Stimulated activated CD8-positive, alpha-beta memory T cell treated with anti-CD3 and anti-CD28 coated beads, Interleukin-7, amount 100 ng/mL, for 48 hours (primary cell): ENCODE data around the gene KRTAP12-3.
"Not testable (repeated sequence)": the region's sequence is repeated elsewhere in the genome, so short reads cannot be mapped to it uniquely, and the experiment has no call there.

ENCODE experiments used
- DNase-seq, 2 donors: peaks; one replicate each; pipeline ENCODE4 v3.0.0-alpha.2; 2020; ENCODE audit warnings: low read depth in 1 of 2; ENCODE audit errors: extremely low read depth in 1 of 2

Gene KRTAP12-3

DNA sequence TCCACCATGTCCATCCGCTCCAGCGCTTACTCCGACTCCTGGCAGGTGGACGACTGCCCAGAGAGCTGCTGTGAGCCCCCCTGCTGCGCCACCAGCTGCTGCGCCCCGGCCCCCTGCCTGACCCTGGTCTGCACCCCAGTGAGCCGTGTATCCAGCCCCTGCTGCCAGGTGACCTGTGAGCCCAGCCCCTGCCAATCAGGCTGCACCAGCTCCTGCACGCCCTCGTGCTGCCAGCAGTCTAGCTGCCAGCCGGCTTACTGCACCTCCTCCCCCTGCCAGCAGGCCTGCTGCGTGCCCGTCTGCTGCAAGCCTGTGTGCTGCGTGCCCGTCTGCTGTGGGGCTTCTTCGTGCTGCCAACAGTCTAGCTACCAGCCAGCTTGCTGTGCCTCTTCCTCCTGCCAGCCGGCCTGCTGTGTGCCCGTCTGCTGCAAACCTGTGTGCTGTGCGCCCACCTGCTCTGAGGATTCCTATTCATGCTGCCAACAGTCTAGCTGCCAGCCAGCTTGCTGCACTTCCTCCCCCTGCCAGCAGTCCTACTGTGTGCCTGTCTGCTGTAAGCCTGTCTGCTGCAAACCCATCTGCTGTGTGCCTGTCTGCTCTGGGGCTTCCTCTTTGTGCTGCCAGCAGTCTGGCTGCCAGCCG is 30.4 kb upstream of the KRTAP12-3 start:
- not testable (repeated sequence) for DNase-seq

DNA sequence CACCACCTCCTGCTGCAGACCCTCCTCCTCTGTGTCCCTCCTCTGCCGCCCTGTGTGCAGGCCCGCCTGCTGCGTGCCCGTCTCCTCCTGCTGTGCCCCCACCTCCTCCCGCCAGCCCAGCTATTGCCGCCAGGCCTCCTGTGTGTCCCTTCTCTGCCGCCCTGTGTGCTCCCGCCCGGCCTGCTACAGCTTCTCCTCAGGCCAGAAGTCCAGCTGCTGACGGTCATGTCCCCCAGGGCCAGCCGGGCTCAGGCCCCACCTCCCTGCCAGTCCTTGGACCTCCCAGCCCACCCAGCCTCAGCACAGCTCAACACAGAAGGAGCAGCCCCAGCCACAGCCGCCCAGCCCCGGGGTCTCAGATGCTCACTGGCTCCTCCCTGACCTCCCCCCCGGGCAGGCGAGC is 29.9 kb upstream of the KRTAP12-3 start:
- not testable (repeated sequence) for DNase-seq

DNA sequence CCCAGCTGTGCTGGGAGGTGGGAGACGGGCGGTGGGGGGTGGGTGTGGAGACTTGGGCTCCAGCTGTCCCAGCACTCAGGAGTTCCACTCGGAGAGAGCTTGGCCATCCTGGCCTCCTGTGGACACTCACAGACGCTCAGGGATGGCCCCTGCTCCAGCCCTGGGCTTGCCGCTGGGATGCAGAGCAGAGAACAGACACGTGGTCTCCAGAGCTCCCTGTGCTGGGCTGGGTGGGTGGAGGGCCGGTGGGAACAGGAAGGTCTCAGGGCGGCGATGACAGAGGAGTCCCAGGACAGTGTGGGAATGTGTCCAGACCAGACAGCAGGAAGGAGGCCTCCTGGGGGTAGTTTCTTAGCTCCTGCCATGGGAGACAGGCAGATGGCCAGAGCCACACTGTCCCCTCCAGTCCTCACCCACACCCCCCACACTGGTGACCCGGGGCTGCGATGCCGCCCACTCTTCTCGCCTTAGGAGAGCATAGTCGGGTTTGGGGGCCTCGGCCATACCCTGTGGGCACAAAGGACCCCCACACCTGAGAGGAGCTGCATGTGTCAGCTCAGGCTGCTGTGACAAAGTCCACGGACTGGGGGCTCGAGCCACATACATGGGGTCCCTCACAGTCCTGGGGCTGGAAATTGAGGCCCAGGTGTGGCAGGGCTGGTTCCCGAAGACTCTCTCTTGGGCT is 28.9 kb upstream of the KRTAP12-3 start:
- no peak for DNase-seq

DNA sequence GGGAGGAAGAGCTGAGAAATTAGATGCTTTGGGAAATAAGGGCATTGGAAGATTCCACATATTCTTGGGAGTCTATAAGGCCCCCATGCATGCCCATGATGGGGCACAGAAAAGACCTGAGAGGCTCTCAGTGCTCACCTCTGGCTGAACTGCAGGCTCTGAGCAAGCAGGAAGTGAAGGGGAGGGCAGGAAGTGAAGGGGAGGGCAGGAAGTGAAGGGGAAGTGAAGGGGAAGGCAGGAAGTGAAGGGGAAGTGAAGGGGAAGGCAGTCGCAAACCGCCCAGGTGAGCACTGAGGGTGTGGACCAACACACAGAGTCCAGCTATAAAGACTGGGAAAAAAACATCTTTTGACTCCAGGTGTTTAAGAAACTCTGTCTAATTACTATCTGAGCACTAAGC is 27.3 kb upstream of the KRTAP12-3 start:
- DNase-seq: no peak

DNA sequence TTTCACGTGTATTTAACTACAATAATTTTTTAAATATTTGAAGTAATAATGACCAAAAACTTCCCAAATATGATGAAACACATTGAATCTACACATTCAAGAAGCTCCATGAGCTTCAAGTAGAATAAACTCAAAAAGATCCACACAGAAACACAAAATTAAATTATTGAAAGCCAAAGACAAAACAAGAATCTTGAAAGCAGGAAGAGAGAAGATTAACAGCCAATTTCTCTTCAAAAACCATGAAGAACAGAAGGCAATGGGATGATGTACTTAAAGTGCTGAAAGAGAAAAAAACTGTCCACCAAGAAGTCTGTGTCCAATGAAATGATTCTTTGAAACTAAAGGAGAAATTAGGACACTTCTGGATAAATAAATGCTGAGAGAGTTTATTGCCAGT is 25.7 kb upstream of the KRTAP12-3 start:
- no peak for DNase-seq

DNA sequence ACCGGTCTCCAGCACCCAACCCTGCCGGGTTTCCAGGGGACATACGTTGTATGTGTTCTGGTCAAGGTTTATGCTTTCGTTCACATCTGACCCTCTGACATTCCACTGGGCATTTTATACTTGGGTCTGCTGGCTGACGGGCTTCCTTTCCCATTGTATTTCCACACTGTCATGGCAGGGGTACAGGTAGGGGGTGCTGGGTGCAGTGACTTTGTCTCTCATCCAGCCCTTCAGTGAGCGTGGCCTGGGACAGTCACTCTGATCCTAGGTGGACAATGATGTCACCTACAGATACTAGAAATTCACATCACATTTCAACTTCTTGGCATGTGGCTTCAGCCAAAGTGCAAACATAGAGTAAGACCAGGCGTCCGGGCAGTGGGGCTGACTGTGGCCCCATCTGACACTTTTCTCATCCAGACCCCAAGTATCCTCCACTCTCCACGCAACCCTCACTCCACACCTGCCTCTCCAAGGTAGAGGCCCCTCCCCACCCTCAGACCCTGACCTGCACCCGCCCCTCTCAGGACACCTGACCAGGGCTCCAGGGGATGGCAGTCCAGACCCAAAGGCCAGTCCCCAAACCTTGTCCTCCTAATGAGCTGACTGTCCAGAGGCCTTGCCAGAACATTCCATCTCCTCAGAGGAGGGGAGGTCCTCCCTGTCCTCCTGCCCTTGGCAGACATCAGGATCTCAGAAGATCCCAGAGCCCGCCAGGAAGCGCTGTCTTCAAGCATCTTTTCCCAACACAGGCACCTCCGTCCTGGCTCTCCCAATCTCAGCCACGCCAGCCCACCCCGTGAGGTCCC is 21.3 kb upstream of the KRTAP12-3 start:
- no peak for DNase-seq

DNA sequence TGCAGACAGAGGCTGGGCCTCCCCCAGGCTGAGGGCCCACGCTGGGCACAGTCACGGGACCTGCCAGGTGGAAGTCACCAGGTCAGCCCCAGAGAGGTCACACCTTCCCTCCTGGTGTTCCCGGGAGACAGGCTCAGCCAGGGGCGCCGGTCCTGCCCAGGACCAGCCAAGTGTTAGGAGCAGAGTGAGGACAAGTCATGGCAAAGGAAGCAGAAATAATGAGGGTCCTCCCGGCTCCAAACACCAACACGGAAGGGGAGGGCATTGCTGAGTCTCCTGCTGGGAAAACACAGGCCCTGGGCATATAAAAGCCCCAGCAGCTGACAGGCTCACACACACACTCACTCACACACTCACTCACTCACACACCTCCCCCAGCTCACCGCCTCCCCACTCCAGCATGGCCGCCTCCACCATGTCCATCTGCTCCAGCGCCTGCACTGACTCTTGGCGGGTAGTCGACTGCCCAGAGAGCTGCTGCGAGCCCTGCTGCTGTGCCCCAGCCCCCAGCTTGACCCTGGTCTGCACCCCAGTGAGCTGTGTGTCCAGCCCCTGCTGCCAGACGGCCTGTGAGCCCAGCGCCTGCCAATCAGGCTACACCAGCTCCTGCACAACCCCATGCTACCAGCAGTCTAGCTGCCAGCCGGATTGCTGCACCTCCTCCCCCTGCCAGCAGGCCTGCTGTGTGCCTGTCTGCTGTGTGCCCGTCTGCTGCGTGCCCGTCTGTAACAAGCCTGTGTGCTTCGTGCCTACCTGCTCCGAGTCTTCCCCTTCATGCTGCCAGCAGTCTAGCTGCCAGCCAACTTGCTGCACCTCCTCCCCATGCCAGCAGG is 20.5 kb upstream of the KRTAP12-3 start, which contains the start of gene KRTAP10-10:
Gene KRTAP10-10, plus strand, starts transcription at position 339 of the 833 bp plus-strand sequence. Its CDS starts 62 bp downstream, at position 401.
- DNase-seq: no peak

DNA sequence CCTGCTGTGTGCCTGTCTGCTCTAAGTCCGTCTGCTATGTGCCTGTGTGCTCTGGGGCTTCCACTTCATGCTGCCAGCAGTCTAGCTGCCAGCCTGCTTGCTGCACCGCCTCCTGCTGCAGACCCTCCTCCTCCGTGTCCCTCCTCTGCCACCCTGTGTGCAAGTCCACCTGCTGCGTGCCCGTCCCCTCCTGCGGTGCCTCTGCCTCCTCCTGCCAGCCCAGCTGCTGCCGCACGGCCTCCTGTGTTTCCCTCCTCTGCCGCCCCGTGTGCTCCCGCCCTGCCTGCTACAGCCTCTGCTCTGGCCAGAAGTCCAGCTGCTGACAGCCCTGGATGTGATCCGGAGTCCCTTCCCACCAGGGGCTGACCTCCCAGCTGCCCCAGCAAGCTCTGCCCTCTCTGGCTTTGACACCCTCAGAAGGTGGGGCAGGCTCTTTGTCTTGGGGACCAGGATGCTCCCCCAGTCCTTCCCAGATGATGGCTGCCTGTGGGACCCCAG is 19.8 kb upstream of the KRTAP12-3 start:
- not testable (repeated sequence) for DNase-seq

DNA sequence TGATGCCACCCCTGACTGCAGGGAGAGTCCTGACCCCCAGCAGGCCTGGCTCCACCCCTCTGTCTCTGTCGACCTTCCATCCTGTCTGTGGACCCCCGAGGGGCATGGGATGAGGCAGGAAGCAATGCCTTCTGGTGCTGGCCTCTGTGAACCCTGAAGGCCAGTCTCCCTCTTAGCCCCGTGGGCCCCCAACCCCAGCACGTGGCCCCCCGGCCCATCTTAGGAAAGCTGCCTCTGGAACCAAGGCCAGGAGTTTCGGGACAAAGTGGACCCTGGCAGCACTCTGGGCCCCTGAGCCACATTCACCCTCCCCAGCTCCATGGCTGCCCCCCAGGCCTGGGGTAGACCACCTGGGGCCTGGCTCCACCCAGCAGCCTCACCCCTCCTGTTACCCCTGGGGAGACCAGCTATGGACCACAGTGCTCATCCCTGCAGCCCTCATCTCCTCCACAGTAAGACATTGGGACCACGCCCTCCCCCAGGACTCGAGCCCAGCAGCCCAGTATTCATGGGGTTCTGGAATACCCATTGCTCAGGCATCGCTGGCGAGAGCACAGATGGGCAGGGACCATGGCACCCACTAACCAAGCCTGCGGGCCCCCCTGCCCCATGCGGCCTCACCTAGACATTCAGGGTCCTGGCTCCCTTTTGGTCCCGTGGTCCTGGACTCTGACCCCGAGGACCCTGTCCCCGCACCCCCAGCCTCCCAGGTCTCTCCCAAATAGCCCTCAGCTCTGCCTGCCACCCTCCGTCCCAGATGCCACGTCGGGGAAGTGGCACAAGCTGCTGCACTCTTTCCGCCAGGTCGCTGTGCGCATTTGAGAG is 19.0 kb upstream of the KRTAP12-3 start:
- not testable (repeated sequence) for DNase-seq

DNA sequence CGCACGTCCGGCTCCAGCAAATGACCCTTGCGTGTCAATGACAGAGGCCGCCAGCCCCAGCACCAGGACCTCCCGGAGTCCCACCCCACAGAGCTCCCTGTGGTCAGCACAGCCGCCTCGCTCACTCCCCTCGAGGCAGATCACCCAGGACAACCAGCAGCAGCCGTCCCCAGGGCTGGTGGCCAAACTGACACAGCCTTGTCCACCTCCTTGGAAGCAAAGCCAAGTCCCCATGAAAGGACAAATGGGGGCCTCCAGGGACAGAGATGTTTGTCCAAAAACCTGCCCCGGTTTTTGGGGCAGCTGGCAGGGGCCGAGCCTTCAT is 18.4 kb upstream of the KRTAP12-3 start:
- DNase-seq: no peak

DNA sequence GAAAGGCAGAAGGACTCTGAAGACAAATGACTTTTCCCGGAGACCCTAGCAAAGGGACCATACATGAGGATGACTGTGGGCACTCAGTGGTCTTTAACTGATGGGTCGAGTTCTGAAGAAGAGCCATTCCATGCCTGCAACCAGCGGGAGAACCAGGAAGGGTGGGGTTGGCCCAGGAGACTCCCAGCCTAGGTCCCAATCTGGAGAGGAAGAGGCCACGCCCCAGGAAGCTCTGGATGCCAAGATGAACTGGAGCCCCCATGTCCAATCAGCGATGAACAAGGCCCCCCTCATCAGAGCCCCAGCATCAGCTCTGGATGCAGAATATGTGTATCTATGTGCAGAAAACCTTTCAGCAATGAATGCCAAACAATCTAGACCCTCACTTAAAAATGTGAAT is 17.0 kb upstream of the KRTAP12-3 start:
- DNase-seq: no peak

DNA sequence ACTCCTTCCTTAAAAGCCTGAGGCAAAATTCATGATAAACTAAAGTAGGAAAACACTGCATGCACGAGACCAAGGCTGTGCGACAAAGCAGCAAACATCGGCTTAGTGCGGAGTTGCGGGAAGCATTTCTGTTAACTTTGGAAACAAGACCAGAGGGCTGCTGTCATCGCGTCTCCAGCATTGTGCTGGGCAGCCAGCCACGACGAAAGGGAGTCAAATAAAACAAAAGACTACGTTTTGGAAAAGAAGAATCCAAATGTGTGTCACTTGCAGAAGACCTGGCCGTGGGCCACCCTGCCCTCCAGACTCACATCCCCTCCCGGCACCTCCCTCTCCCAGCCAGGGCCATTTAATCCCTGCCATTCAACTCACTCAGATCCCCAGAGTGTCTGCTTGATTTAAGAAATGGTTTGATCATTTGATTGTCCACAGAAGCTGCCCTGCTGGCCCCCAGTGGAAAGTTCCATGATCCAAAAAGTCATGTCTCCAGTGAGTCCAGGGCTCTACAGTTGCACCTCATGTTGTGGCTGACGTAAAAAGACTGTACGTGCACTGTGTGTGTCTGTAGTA is 13.9 kb upstream of the KRTAP12-3 start:
- DNase-seq: no peak

DNA sequence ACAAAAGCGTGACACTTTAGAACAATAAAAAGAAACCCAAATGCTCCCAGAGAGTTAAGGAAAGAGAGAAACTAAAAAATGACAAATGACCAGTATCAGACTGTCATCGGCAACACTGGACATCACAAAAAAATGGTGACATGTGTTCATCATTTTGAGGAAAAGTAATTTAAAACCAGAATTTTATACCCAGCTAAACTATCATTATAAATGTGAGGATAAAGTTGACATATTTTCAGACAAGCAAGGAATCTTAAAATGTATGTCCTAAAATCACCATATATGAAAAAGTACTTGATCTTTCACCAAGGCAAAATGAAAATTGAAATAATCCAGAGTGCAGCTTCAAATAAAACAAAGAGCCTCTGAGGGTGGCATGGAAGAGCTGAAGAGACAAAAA is 12.9 kb upstream of the KRTAP12-3 start:
- DNase-seq: no peak

DNA sequence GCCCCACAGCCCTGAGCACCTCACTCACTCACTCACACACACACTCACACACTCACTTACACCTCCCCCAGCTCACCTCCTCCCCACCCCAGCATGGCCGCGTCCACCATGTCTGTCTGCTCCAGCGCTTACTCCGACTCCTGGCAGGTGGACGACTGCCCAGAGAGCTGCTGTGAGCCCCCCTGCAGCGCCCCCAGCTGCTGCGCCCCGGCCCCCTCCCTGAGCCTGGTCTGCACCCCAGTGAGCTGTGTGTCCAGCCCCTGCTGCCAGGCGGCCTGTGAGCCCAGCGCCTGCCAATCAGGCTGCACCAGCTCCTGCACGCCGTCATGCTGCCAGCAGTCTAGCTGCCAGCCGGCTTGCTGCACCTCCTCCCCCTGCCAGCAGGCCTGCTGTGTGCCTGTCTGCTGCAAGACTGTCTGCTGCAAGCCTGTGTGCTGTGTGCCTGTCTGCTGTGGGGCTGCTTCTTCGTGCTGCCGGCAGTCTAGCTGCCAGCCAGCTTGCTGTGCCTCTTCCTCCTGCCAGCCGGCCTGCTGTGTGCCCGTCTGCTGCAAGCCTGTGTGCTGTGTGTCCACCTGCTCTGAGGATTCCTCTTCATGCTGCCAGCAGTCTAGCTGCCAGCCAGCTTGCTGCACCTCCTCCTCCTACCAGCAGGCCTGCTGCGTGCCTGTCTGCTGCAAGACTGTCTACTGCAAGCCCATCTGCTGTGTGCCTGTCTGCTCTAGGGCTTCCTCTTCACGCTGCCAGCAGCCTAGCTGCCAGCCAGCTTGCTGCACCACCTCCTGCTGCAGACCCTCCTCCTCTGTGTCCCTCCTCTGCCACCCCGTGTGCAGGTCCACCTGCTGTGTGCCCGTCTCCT is 11.1 kb upstream of the KRTAP12-3 start, which contains the start of gene KRTAP10-11:
Gene KRTAP10-11, plus strand, starts transcription at position 49 of the 856 bp plus-strand sequence. Its CDS starts 45 bp downstream, at position 94.
- not testable (repeated sequence) for DNase-seq

DNA sequence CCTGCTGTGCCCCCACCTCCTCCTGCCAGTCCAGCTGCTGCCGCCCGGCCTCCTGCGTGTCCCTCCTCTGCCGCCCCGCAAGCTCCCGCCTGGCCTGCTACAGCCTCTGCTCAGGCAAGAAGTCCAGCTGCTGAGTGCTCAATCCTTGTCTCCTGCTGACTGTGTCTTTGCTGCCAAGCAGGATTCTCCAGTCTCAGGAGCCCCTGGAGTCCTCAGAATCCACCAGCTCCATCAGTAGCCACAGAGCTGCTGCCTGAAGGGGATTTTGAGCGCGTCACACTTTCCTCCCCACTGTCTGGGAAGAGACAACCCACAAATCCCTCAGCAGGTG is 10.5 kb upstream of the KRTAP12-3 start:
- no peak for DNase-seq

DNA sequence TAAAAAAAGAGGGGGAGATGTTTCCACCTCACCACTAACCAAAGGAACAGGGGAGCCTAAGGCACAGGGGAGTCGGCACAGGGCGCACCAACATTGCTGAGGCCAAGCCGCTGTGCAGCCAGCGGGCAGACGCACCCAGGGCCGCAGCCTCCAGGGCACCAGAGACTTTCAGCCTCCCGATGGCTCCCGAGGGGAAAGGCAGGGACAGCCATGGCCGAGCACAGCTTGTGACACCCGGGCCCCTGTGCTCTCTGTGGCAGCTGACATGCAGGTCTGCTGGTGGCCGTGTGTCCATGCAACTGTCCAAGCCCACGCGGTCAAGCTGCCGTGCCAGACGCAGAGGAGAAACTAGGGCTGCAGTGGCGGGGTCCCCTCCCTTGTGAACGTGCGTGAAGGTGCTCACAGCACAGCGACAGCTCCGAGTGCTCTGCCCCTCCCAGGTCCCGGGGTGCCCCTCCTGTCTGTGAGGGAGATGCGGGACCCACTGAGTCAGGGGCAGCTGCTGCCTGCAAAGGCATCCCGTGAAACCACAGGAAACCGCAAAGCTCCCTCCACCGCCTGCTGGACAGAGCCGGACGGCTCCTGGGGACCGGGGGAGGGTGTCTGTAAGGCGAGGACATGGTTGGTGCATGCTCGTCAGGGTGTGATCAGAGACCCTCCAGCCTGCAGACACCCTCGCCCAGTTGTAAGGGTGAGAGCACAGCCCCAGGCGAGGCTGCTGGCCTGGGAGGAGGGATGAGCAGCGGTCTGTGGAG is 9.0 kb upstream of the KRTAP12-3 start:
- no peak for DNase-seq

DNA sequence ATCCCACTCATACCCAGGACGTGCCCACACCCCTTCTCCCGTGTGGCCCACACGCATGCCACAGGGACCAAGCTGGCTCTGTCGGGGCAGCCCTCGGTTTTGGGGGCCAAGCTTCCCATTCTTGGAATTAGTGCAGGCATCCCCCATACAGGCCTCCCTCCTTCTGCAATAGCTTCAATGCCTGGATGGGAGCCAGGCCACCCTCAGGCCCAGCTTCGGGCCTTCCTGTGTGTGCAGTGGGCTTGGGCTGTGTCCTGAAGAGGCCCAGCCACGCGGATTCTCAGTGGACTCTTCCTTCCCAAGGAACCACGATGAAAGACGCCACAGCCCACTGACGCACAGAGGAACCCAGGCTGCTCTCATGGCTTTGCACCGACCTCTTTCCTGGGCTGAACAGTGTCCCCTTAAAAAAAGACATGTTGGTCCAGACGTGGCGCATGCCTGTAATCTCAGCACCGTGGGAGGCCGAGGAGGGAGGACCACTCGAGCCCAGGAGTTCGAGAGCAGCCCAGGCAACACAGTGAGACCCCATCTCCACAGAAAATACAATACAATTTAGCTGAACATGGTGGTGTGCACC is 8.1 kb upstream of the KRTAP12-3 start:
- DNase-seq: no peak
